ENCODE data around the gene GPHN. TPM values are rescaled to one million over a fixed set of nuclear protein-coding genes. Genes with fewer than 3 reads are reported as not detected.

GPHN gene
- total and polyA plus RNA-seq, 2 donors (not counting 3 experiments of a cell fraction or from before 2014, with no cell fraction given) = 5.1 to 23.2 TPM

GRCh38 chr14:66472251-66472650 is 35.7 kb upstream of the GPHN start:
- Histone ChIP-seq H3K9ac (replicated peaks; ENCODE audit: extremely low read depth, insufficient read depth, low read length) (no peak overlapping the region), H3K9me3 (replicated peaks; ENCODE audit: control insufficient read depth, insufficient read depth, low read length) (no peaks in the 10 kb centered on the region), H3K27me3 (ENCODE audit: control insufficient read depth in 2 of 2, insufficient read depth in 2 of 2, low read length in 2 of 2) (no peaks in the 10 kb centered on the region), H3K9me1 (replicated peaks; ENCODE audit: control insufficient read depth, extremely low read depth, insufficient read depth, low read length) (no peaks in the 10 kb centered on the region), H3K4me1 (ENCODE audit: control insufficient read depth, extremely low read depth, insufficient read depth, low read length) (no peaks in the 10 kb centered on the region), H3K36me3 (ENCODE audit: control insufficient read depth in 2 of 2, extremely low read depth in 1 of 2, insufficient read depth in 2 of 2, low read length in 2 of 2) (no peaks in the 10 kb centered on the region), H2AFZ (ENCODE audit: low read depth, low read length) (no peak overlapping the region), H3K27ac (ENCODE audit: insufficient read depth, low read depth, low read length) (no peak overlapping the region), H4K20me1 (replicated peaks; ENCODE audit: control insufficient read depth, extremely low read depth, insufficient read depth, low read length) (no peaks in the 10 kb centered on the region), H3K79me2 (ENCODE audit: control insufficient read depth, insufficient read depth, low read length) (no peaks in the 10 kb centered on the region), H3K4me3 (replicated peaks in 1 of 3; ENCODE audit: insufficient read depth in 1 of 3, low read depth in 1 of 3, low read length in 3 of 3) (no peak overlapping the region), H3K4me2 (ENCODE audit: insufficient read depth, low read length) (no peak overlapping the region)
- BruUV-seq (replicated peaks) = no TSS peak
- CTCF ChIA-PET = interaction anchor here (0.6 kb wide), 1 partner anchor 113 kb away, joined by 3 read pairs; no protein-coding TSS in a partner anchor
- intact Hi-C loops (cut with micrococcal nuclease) = no loop called here
- DNase-seq (ENCODE audit: low read depth, low spot score) (no peak), FAIRE-seq (no peak)
- POLR2A ChIA-PET = no interaction called here
- dilution Hi-C loops (cut with MboI; ENCODE audit: extremely low pct_ligation_motif_present, low sequenced_read_pairs) = no loop called here
- TF ChIP-seq MYC (IDR thresholded peaks at IDR 0.05; ENCODE audit: low read depth, low read length) = no peak
- no peak for TF ChIP-seq GATA2 (IDR thresholded peaks at IDR 0.05; ENCODE audit: insufficient read depth, insufficient read length, low read depth, low read length)
- TF ChIP-seq CTCF (IDR thresholded peaks at IDR 0.05; ENCODE audit: extremely low read depth in 1 of 2, insufficient read depth in 1 of 2, low read depth in 1 of 2, low read length in 2 of 2) = no peak
- no peak for TF ChIP-seq POLR2AphosphoS5 (IDR thresholded peaks at IDR 0.05; ENCODE audit: insufficient read depth, low read depth, low read length)
- no peak for TF ChIP-seq MAX (IDR thresholded peaks at IDR 0.05; ENCODE audit: insufficient read depth, insufficient read length)
- TF ChIP-seq JUN (IDR thresholded peaks at IDR 0.05; ENCODE audit: borderline replicate concordance, insufficient read depth, insufficient read length, low read depth) = no peak
